ENCODE measurements around the gene SCYGR1.

- TF ChIP-seq CTCF (IDR thresholded peaks at IDR 0.05; ENCODE audit: low read length): no peak
- TF ChIP-seq EZH2 (IDR thresholded peaks at IDR 0.05; ENCODE audit: borderline replicate concordance, low read length): no peak
These were observed 27.1 kb upstream of the SCYGR1 start for GRCh38 chr2:227414846-227415245.

Measured in OCI-LY1 (cell line).